Osteocyte (in vitro differentiated cells): ENCODE data around the gene PRUNE1. TPM values are rescaled to one million over a fixed set of nuclear protein-coding genes. Genes with fewer than 3 reads are reported as not detected.

Experiments
- DNase-seq: peaks from one replicate; pipeline ENCODE4 v3.0.0; 2021; ENCODE audit warnings: mixed read lengths; ENCODE audit not compliant: unreplicated experiment; ENCODE audit errors: extremely low spot score
- H3K27ac Mint-ChIP-seq: one replicate; pipeline ENCODE4 v1.8.0; 2021; ENCODE audit warnings: mild to moderate bottlenecking, mixed read lengths; ENCODE audit not compliant: unreplicated experiment
- H3K27me3 Mint-ChIP-seq: one replicate; pipeline ENCODE4 v1.8.0; 2021; ENCODE audit warnings: mixed read lengths; ENCODE audit not compliant: unreplicated experiment
- H3K36me3 Mint-ChIP-seq: one replicate; pipeline ENCODE4 v1.8.0; 2021; ENCODE audit warnings: mixed read lengths; ENCODE audit not compliant: unreplicated experiment
- H3K4me1 Mint-ChIP-seq: one replicate; pipeline ENCODE4 v1.8.0; 2021; ENCODE audit warnings: mixed read lengths; ENCODE audit not compliant: unreplicated experiment
- H3K4me3 Mint-ChIP-seq: one replicate; pipeline ENCODE4 v1.8.0; 2021; ENCODE audit warnings: mild to moderate bottlenecking, moderate library complexity, mixed read lengths; ENCODE audit not compliant: unreplicated experiment
- H3K9me3 Mint-ChIP-seq: one replicate; pipeline ENCODE4 v1.8.0; 2021; ENCODE audit warnings: mixed read lengths; ENCODE audit not compliant: unreplicated experiment
- CTCF ChIP-seq: fragments of 200-600 bp; sonication (generic); IDR thresholded peaks from 2 replicates; pipeline ENCODE4 v1.5.0; 2021; ENCODE audit warnings: antibody characterized with exemption, mild to moderate bottlenecking, moderate library complexity
- total RNA-seq: library from RNA; stranded (reverse); gene quantifications from 2 replicates; pipeline ENCODE4 v1.2.1, GENCODE V29; 2021

The PRUNE1 gene
- total RNA-seq, 1 donor from 2014 or later, result 18.2 TPM

- Mint-ChIP-seq H3K27ac (peak overlapping the region; percentile 88), H3K4me1 (peaks cover 53% of the 10 kb centered on the region), H3K4me3 (peak overlapping the region; percentile 83), H3K27me3 (no peaks in the 10 kb centered on the region), H3K9me3 (no peaks in the 10 kb centered on the region), H3K36me3 (peaks cover 12% of the 10 kb centered on the region)
- DNase-seq, result no peak
- TF ChIP-seq CTCF, result no peak
These were observed 53.5 kb downstream of the PRUNE1 start for GRCh38 chr1:151061704-151062103.

GRCh38 chr1:151062741-151063371, 54.6 kb downstream of the PRUNE1 start:
- DNase-seq, result no peak
- H3K4me1 Mint-ChIP-seq, result peaks cover 42% of the 10 kb centered on the region
- no peaks in the 10 kb centered on the region for H3K9me3 Mint-ChIP-seq
- H3K36me3 Mint-ChIP-seq, result peaks cover 4% of the 10 kb centered on the region
- peak overlapping the region; percentile 83 for H3K4me3 Mint-ChIP-seq
- peak overlapping the region; percentile 78 for H3K27ac Mint-ChIP-seq
- no peak for TF ChIP-seq CTCF
- H3K27me3 Mint-ChIP-seq, result no peaks in the 10 kb centered on the region

DNA sequence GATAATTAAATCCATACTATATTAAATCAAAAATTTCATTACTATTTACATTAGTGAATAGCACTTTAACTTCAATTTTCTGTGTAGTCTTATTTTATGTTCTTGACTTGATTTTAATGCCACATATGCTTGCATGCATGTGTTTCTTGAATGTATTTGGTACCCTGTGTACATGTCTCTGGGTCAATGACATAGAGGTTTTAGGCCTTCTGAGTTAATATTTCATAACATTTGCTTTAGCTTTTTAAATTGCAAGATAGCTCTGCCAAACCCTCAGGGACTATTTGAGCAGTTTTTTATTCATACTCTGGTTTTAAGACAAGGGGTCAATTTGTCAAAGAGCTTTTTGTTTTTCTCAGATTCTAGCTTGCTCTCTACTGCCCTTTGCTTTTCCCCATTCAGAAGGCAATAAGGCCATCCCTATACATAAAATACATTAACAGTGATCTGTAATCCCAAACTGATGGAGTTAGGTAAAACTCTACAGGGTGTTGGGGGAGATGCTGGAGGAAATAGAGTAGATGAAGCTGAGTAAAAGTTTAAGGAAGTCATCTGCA, 56.9 kb downstream of the PRUNE1 start:
- H3K9me3 Mint-ChIP-seq, result no peaks in the 10 kb centered on the region
- no peak overlapping the region for H3K4me3 Mint-ChIP-seq
- H3K27ac Mint-ChIP-seq, result peak overlapping the region; percentile 58
- no peaks in the 10 kb centered on the region for H3K27me3 Mint-ChIP-seq
- H3K36me3 Mint-ChIP-seq, result peaks cover 12% of the 10 kb centered on the region
- DNase-seq, result no peak
- no peak for TF ChIP-seq CTCF
- peaks cover 37% of the 10 kb centered on the region for H3K4me1 Mint-ChIP-seq

- H3K27ac Mint-ChIP-seq, result no peak overlapping the region
These were observed 58.9 kb downstream of the PRUNE1 start for GRCh38 chr1:151067185-151067584.

More at GRCh38 chr1:151067185-151067584, 58.9 kb downstream of the PRUNE1 start:
- Mint-ChIP-seq H3K4me3 (no peak overlapping the region), H3K36me3 (peaks cover 12% of the 10 kb centered on the region), H3K27me3 (no peaks in the 10 kb centered on the region), H3K4me1 (peaks cover 30% of the 10 kb centered on the region), H3K9me3 (no peaks in the 10 kb centered on the region)
- TF ChIP-seq CTCF, result no peak
- no peak for DNase-seq
